SK-N-SH treated with all-trans-retinoic acid at 6 μM for 48 hours (cell line): ENCODE results near the gene CPT1B.

Experiments used
- ATAC-seq: fragments of 200-7000 bp; cut with Tn5 transposase; 3 replicates; pipeline ENCODE4 v1.9.1; 2020; ENCODE audit warnings: mild to moderate bottlenecking, moderate library complexity
- ARNTL ChIP-seq: fragments of 450-650 bp; formaldehyde crosslinking; IDR thresholded peaks from 2 replicates; pipeline ENCODE4 v1.5.0; 2020; ENCODE audit warnings: low read depth, mild to moderate bottlenecking, moderate library complexity, borderline replicate concordance
- BACH2 ChIP-seq: fragments of 250-450 bp; sonication (Bioruptor Pico); IDR thresholded peaks from 2 replicates; pipeline ENCODE4 v1.9.0; 2021; ENCODE audit warnings: mild to moderate bottlenecking, borderline replicate concordance
- ESRRG ChIP-seq: fragments of 250-450 bp; sonication (Bioruptor Pico); IDR thresholded peaks from 2 replicates; pipeline ENCODE4 v1.6.1; 2021; ENCODE audit warnings: mild to moderate bottlenecking
- GLIS3 ChIP-seq: fragments of 250-450 bp; sonication (Bioruptor Pico); IDR thresholded peaks from 2 replicates; pipeline ENCODE4 v1.5.0; 2020; ENCODE audit warnings: mild to moderate bottlenecking, moderate library complexity
- ISL1 ChIP-seq: fragments of 250-450 bp; sonication (Bioruptor Pico); IDR thresholded peaks from 2 replicates; pipeline ENCODE4 v2.1.2; 2022; ENCODE audit warnings: mild to moderate bottlenecking, moderate library complexity
- OSR1 ChIP-seq: fragments of 250-450 bp; sonication (Bioruptor Pico); IDR thresholded peaks from 2 replicates; pipeline ENCODE4 v1.8.0; 2022; ENCODE audit warnings: moderate library complexity, mild to moderate bottlenecking, inconsistent platforms
- PPARA ChIP-seq: fragments of 250-450 bp; sonication (Bioruptor Pico); IDR thresholded peaks from 2 replicates; pipeline ENCODE4 v1.5.0; 2020; ENCODE audit warnings: mild to moderate bottlenecking, borderline replicate concordance
- RARB ChIP-seq: fragments of 250-450 bp; sonication (Bioruptor Pico); IDR thresholded peaks from 2 replicates; pipeline ENCODE4 v1.8.0; 2021; ENCODE audit warnings: mild to moderate bottlenecking, moderate library complexity
- SNAI2 ChIP-seq: fragments of 250-450 bp; sonication (Bioruptor Pico); IDR thresholded peaks from 2 replicates; pipeline ENCODE4 v1.5.0; 2020; ENCODE audit warnings: mild to moderate bottlenecking, moderate library complexity
- TCF4 ChIP-seq: fragments of 250-450 bp; sonication (Bioruptor Pico); IDR thresholded peaks from 2 replicates; pipeline ENCODE4 v1.8.0; 2021; ENCODE audit warnings: mild to moderate bottlenecking, moderate library complexity, borderline replicate concordance
- TOX ChIP-seq: fragments of 250-450 bp; sonication (Bioruptor Pico); IDR thresholded peaks from 2 replicates; pipeline ENCODE4 v1.8.0; 2021; ENCODE audit warnings: mild to moderate bottlenecking, moderate library complexity, borderline replicate concordance
- ZC3H10 ChIP-seq: fragments of 250-450 bp; sonication (Bioruptor Pico); IDR thresholded peaks from 2 replicates; pipeline ENCODE4 v1.5.1; 2021; ENCODE audit warnings: mild to moderate bottlenecking, moderate library complexity
- ZFP3 ChIP-seq: fragments of 250-450 bp; sonication (Bioruptor Pico); IDR thresholded peaks from 2 replicates; pipeline ENCODE4 v1.5.0; 2020; ENCODE audit warnings: mild to moderate bottlenecking, moderate library complexity
- ZFP30 ChIP-seq: fragments of 450-650 bp; formaldehyde crosslinking; IDR thresholded peaks from 2 replicates; pipeline ENCODE4 v1.5.0; 2022; ENCODE audit warnings: mild to moderate bottlenecking, moderate library complexity
- ZNF8 ChIP-seq: fragments of 450-650 bp; formaldehyde crosslinking; IDR thresholded peaks from 2 replicates; pipeline ENCODE4 v1.5.0; 2020; ENCODE audit warnings: mild to moderate bottlenecking, moderate library complexity
- TF ChIP-seq, protein P1 (sequence below): fragments of 250-450 bp; sonication (Bioruptor Pico); IDR thresholded peaks from 2 replicates; pipeline ENCODE4 v1.5.0; 2020; ENCODE audit warnings: mild to moderate bottlenecking, moderate library complexity
- TF ChIP-seq, protein P2 (sequence below): fragments of 250-450 bp; sonication (Bioruptor Pico); IDR thresholded peaks from 2 replicates; pipeline ENCODE4 v1.5.1; 2020; ENCODE audit warnings: low read depth, mild to moderate bottlenecking, moderate library complexity
- TF ChIP-seq, protein P3 (sequence below): fragments of 250-450 bp; sonication (Bioruptor Pico); IDR thresholded peaks from 2 replicates; pipeline ENCODE4 v1.5.1; 2021; ENCODE audit warnings: mild to moderate bottlenecking, moderate library complexity
- TF ChIP-seq, protein P4 (sequence below): fragments of 250-450 bp; sonication (Bioruptor Pico); IDR thresholded peaks from 2 replicates; pipeline ENCODE4 v1.8.0; 2020; ENCODE audit warnings: mild to moderate bottlenecking, moderate library complexity, borderline replicate concordance
- TF ChIP-seq, protein P5 (sequence below): fragments of 250-450 bp; sonication (Bioruptor Pico); IDR thresholded peaks from 2 replicates; pipeline ENCODE4 v1.8.0; 2021; ENCODE audit warnings: low read depth, mild to moderate bottlenecking, moderate library complexity, borderline replicate concordance

The CPT1B gene

DNA sequence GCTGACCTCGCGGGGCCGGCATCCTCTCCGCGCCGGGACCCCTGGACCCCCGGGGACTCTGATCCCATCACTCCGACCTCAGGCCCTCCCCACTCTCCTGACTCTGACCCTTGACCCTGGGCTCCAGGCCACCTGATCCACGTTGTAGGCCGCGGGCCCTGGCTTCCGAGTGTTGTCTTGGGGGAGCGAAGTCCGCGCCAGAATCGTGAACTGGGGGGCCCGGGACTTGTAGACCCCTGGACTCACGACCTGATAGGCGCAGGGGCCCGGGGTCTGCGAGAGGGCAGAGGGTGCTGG, 47.7 kb downstream of the CPT1B start:
- TF ChIP-seq ZNF8 (CRISPR knock-in tag) (no peak), ZFP3 (CRISPR knock-in tag) (no peak), TOX (no peak), GLIS3 (CRISPR knock-in tag) (no peak), ESRRG (CRISPR knock-in tag) (no peak), PPARA (CRISPR knock-in tag) (no peak), RARB (CRISPR knock-in tag) (no peak), BACH2 (CRISPR knock-in tag) (no peak), ARNTL (CRISPR knock-in tag) (no peak), ZC3H10 (CRISPR knock-in tag) (no peak), ISL1 (CRISPR knock-in tag) (no peak), SNAI2 (no peak)
- TF ChIP-seq, protein P1, sequence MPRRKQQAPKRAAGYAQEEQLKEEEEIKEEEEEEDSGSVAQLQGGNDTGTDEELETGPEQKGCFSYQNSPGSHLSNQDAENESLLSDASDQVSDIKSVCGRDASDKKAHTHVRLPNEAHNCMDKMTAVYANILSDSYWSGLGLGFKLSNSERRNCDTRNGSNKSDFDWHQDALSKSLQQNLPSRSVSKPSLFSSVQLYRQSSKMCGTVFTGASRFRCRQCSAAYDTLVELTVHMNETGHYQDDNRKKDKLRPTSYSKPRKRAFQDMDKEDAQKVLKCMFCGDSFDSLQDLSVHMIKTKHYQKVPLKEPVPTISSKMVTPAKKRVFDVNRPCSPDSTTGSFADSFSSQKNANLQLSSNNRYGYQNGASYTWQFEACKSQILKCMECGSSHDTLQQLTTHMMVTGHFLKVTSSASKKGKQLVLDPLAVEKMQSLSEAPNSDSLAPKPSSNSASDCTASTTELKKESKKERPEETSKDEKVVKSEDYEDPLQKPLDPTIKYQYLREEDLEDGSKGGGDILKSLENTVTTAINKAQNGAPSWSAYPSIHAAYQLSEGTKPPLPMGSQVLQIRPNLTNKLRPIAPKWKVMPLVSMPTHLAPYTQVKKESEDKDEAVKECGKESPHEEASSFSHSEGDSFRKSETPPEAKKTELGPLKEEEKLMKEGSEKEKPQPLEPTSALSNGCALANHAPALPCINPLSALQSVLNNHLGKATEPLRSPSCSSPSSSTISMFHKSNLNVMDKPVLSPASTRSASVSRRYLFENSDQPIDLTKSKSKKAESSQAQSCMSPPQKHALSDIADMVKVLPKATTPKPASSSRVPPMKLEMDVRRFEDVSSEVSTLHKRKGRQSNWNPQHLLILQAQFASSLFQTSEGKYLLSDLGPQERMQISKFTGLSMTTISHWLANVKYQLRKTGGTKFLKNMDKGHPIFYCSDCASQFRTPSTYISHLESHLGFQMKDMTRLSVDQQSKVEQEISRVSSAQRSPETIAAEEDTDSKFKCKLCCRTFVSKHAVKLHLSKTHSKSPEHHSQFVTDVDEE (CRISPR knock-in tag), result no peak
- TF ChIP-seq, protein P2, sequence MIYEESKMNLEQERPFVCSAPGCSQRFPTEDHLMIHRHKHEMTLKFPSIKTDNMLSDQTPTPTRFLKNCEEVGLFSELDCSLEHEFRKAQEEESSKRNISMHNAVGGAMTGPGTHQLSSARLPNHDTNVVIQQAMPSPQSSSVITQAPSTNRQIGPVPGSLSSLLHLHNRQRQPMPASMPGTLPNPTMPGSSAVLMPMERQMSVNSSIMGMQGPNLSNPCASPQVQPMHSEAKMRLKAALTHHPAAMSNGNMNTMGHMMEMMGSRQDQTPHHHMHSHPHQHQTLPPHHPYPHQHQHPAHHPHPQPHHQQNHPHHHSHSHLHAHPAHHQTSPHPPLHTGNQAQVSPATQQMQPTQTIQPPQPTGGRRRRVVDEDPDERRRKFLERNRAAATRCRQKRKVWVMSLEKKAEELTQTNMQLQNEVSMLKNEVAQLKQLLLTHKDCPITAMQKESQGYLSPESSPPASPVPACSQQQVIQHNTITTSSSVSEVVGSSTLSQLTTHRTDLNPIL (CRISPR knock-in tag), result no peak
- TF ChIP-seq, protein P3, sequence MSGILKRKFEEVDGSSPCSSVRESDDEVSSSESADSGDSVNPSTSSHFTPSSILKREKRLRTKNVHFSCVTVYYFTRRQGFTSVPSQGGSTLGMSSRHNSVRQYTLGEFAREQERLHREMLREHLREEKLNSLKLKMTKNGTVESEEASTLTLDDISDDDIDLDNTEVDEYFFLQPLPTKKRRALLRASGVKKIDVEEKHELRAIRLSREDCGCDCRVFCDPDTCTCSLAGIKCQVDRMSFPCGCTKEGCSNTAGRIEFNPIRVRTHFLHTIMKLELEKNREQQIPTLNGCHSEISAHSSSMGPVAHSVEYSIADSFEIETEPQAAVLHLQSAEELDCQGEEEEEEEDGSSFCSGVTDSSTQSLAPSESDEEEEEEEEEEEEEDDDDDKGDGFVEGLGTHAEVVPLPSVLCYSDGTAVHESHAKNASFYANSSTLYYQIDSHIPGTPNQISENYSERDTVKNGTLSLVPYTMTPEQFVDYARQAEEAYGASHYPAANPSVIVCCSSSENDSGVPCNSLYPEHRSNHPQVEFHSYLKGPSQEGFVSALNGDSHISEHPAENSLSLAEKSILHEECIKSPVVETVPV (CRISPR knock-in tag), result no peak
- TF ChIP-seq, all 23 proteins: peak for 0
- no peak for ATAC-seq

DNA sequence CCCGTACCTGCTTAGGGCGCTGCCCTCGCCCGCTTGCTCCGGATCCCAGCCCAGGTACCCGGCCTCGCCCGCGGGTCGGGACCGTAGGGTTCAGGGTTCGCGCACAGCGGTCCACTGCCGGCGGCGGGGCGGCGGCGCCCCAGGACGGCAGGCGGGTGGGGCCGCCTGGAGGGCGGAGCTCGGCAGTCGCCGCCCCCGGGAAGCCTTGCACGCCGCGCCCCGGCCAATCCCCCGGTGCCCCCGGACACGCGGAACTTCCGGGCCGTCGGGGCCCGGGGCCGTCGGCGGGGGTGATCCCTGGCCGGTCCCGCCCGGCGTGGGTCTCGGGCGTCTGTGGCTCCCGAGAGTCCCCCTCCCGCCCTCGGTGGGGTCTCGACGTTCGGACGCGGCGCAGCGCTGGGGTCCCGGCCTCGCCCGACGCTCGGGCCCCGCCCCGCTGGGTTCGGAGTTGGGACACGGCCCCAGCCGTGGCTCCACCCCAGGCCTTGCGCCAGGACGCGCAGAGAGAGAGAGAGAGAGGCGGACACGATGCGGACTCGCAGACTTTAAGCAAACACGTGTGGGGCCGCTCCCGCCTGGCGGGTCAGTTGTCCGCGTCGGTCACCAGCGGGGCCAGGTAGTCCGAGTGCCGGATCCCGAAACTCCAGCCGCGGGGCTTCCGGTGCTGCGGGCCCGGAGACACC, 48.2 kb downstream of the CPT1B start, which contains the start of gene TYMP:
TSS of gene TYMP (minus strand) at position 116 of the 683 bp plus-strand sequence. CDS start 303 bp downstream, outside the sequence.
- ATAC-seq, result no peak

More for the DNA sequence above, 48.2 kb downstream of the CPT1B start, which contains the start of gene TYMP:
- TF ChIP-seq TOX (no peak), ZFP30 (no peak), ZC3H10 (CRISPR knock-in tag) (no peak), OSR1 (CRISPR knock-in tag) (no peak), ISL1 (CRISPR knock-in tag) (no peak), RARB (CRISPR knock-in tag) (no peak), ESRRG (CRISPR knock-in tag) (no peak), TCF4 (CRISPR knock-in tag) (no peak), ZNF8 (CRISPR knock-in tag) (no peak), ZFP3 (CRISPR knock-in tag) (no peak)
- TF ChIP-seq, protein P3 (CRISPR knock-in tag), result no peak
- TF ChIP-seq, protein P4, sequence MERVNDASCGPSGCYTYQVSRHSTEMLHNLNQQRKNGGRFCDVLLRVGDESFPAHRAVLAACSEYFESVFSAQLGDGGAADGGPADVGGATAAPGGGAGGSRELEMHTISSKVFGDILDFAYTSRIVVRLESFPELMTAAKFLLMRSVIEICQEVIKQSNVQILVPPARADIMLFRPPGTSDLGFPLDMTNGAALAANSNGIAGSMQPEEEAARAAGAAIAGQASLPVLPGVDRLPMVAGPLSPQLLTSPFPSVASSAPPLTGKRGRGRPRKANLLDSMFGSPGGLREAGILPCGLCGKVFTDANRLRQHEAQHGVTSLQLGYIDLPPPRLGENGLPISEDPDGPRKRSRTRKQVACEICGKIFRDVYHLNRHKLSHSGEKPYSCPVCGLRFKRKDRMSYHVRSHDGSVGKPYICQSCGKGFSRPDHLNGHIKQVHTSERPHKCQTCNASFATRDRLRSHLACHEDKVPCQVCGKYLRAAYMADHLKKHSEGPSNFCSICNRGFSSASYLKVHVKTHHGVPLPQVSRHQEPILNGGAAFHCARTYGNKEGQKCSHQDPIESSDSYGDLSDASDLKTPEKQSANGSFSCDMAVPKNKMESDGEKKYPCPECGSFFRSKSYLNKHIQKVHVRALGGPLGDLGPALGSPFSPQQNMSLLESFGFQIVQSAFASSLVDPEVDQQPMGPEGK (CRISPR knock-in tag), result no peak
- TF ChIP-seq, protein P5, sequence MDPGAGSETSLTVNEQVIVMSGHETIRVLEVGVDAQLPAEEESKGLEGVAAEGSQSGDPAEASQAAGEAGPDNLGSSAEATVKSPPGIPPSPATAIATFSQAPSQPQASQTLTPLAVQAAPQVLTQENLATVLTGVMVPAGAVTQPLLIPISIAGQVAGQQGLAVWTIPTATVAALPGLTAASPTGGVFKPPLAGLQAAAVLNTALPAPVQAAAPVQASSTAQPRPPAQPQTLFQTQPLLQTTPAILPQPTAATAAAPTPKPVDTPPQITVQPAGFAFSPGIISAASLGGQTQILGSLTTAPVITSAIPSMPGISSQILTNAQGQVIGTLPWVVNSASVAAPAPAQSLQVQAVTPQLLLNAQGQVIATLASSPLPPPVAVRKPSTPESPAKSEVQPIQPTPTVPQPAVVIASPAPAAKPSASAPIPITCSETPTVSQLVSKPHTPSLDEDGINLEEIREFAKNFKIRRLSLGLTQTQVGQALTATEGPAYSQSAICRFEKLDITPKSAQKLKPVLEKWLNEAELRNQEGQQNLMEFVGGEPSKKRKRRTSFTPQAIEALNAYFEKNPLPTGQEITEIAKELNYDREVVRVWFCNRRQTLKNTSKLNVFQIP, result no peak
